DOHH2 (cell line): ENCODE results near the gene KIF5C.

Experiments
- H3F3A ChIP-seq: fragments of 200-600 bp; sonication (generic), shearing (Covaris generic); 2 replicates; pipeline ENCODE4 v1.6.0; 2016; ENCODE audit warnings: antibody characterized with exemption, mild to moderate bottlenecking; ENCODE audit not compliant: control insufficient read depth, insufficient read depth
- H3K27ac ChIP-seq: fragments of 200-600 bp; sonication (generic); 2 replicates; pipeline ENCODE4 v1.5.1; 2014; ENCODE audit warnings: low read depth, mild to moderate bottlenecking, low read length, moderate library complexity
- H3K27me3 ChIP-seq: fragments of 200-600 bp; sonication (generic); 2 replicates; pipeline ENCODE4 v1.6.1; 2014; ENCODE audit warnings: mild to moderate bottlenecking, low read length, mixed read lengths; ENCODE audit not compliant: control insufficient read depth
- H3K36me3 ChIP-seq: fragments of 200-600 bp; sonication (generic); 2 replicates; pipeline ENCODE4 v1.6.1; 2014; ENCODE audit warnings: mild to moderate bottlenecking, low read length, moderate library complexity, mixed read lengths; ENCODE audit not compliant: control insufficient read depth
- H3K4me1 ChIP-seq: fragments of 200-600 bp; sonication (generic); 2 replicates; pipeline ENCODE4 v1.6.1; 2014; ENCODE audit warnings: mild to moderate bottlenecking, low read length, mixed read lengths; ENCODE audit not compliant: control insufficient read depth
- H3K4me2 ChIP-seq: fragments of 200-600 bp; sonication (generic); 2 replicates; pipeline ENCODE4 v1.6.0; 2014; ENCODE audit warnings: mild to moderate bottlenecking, low read length, moderate library complexity
- H3K4me3 ChIP-seq: fragments of 200-600 bp; sonication (generic); 2 replicates; pipeline ENCODE4 v1.5.1; 2014; ENCODE audit warnings: mild to moderate bottlenecking, low read length, mixed read lengths
- H3K79me2 ChIP-seq: fragments of 200-600 bp; sonication (generic); 2 replicates; pipeline ENCODE4 v1.6.1; 2014; ENCODE audit warnings: mild to moderate bottlenecking, low read length, mixed read lengths; ENCODE audit not compliant: control insufficient read depth
- H3K9me2 ChIP-seq: fragments of 200-600 bp; sonication (generic); replicated peaks from 2 replicates; pipeline ENCODE4 v1.6.1; 2014; ENCODE audit warnings: mild to moderate bottlenecking, low read length, mixed read lengths; ENCODE audit not compliant: control insufficient read depth
- H3K9me3 ChIP-seq: fragments of 200-600 bp; sonication (generic); 2 replicates; pipeline ENCODE4 v1.6.1; 2014; ENCODE audit warnings: antibody characterized with exemption, low read length, mixed read lengths; ENCODE audit not compliant: control insufficient read depth, insufficient read depth
- H4K20me1 ChIP-seq: fragments of 200-600 bp; sonication (generic); 2 replicates; pipeline ENCODE4 v1.6.0; 2014; ENCODE audit warnings: low read depth, mild to moderate bottlenecking, antibody characterized with exemption, low read length, moderate library complexity; ENCODE audit not compliant: control insufficient read depth, insufficient read depth
- CTCF ChIP-seq: fragments of 200-600 bp; sonication (generic); IDR thresholded peaks from one replicate; pipeline ENCODE4 v1.5.1; 2014; ENCODE audit warnings: antibody characterized with exemption, mild to moderate bottlenecking, low read depth, low read length; ENCODE audit not compliant: poor library complexity, severe bottlenecking
- EZH2phosphoT487 ChIP-seq: fragments of 200-600 bp; sonication (generic); IDR thresholded peaks from 2 replicates; pipeline ENCODE4 v1.6.1; 2017; ENCODE audit warnings: borderline replicate concordance, mild to moderate bottlenecking, antibody characterized with exemption, low read length, moderate library complexity, mixed read lengths

Gene KIF5C

GRCh38 chr2:148888003-148888501 is 13.0 kb downstream of the KIF5C start:
- TF ChIP-seq CTCF (peak; percentile 31), EZH2phosphoT487 (no peak)
- Histone ChIP-seq H3K9me2 (no peaks in the 10 kb centered on the region), H3F3A (no peaks in the 10 kb centered on the region), H3K36me3 (no peaks in the 10 kb centered on the region), H3K9me3 (peaks cover 7% of the 10 kb centered on the region; the same call in 1 of the 2 replicates), H3K4me1 (peaks cover 12% of the 10 kb centered on the region), H3K79me2 (peaks cover 13% of the 10 kb centered on the region; the same call in 1 of the 2 replicates), H3K27me3 (no peaks in the 10 kb centered on the region), H3K4me2 (peak overlapping the region; percentile 78), H4K20me1 (no peaks in the 10 kb centered on the region), H3K4me3 (peak overlapping the region; percentile 68), H3K27ac (no peak overlapping the region)

- H3K27me3 ChIP-seq = no peaks in the 10 kb centered on the region
- no peaks in the 10 kb centered on the region for H3K9me2 ChIP-seq
- H3K79me2 ChIP-seq = peaks cover 13% of the 10 kb centered on the region; the same call in 1 of the 2 replicates
- no peaks in the 10 kb centered on the region for H3F3A ChIP-seq
- H3K27ac ChIP-seq = no peak overlapping the region
- H3K4me3 ChIP-seq = no peak overlapping the region
- no peaks in the 10 kb centered on the region for H3K36me3 ChIP-seq
- peaks cover 7% of the 10 kb centered on the region; the same call in 1 of the 2 replicates for H3K9me3 ChIP-seq
- no peak overlapping the region for H3K4me2 ChIP-seq
- H3K4me1 ChIP-seq = peaks cover 12% of the 10 kb centered on the region
- no peak for TF ChIP-seq EZH2phosphoT487
- TF ChIP-seq CTCF = no peak
- H4K20me1 ChIP-seq = no peaks in the 10 kb centered on the region
Observed at GRCh38 chr2:148888986-148889385, 14.0 kb downstream of the KIF5C start.

DNA sequence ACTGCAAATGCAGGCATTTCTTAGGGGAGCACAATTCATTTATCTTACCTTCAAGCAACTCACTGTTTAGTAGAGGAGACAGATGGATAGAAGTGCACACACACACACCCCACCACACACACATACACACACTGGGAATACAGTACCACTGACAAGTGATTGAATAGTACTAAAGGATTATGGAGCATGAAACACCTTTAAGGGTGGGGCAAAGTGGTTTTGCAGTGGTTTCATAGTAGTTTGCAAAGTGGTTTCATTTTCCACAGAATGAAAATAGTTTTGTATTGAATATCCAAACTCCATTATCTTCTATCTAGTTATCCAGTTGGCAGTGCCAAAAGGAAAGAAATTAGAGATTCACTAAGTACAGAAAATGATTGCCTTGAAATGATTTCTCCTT is 18.9 kb downstream of the KIF5C start:
- Histone ChIP-seq H3K9me2 (no peaks in the 10 kb centered on the region), H4K20me1 (no peaks in the 10 kb centered on the region), H3K79me2 (peaks cover 2% of the 10 kb centered on the region; the same call in 1 of the 2 replicates), H3K4me1 (no peaks in the 10 kb centered on the region), H3K4me2 (no peak overlapping the region), H3K27ac (no peak overlapping the region), H3K36me3 (no peaks in the 10 kb centered on the region), H3K9me3 (peaks cover 7% of the 10 kb centered on the region; the same call in 1 of the 2 replicates), H3K4me3 (no peak overlapping the region), H3F3A (no peaks in the 10 kb centered on the region), H3K27me3 (no peaks in the 10 kb centered on the region)
- TF ChIP-seq EZH2phosphoT487 (no peak), CTCF (no peak)
